ENCODE data around the gene ST6GALNAC5.
A peak's percentile ranks its signal among the peaks of the same experiment; 100 is the strongest.

Gene ST6GALNAC5

DNA sequence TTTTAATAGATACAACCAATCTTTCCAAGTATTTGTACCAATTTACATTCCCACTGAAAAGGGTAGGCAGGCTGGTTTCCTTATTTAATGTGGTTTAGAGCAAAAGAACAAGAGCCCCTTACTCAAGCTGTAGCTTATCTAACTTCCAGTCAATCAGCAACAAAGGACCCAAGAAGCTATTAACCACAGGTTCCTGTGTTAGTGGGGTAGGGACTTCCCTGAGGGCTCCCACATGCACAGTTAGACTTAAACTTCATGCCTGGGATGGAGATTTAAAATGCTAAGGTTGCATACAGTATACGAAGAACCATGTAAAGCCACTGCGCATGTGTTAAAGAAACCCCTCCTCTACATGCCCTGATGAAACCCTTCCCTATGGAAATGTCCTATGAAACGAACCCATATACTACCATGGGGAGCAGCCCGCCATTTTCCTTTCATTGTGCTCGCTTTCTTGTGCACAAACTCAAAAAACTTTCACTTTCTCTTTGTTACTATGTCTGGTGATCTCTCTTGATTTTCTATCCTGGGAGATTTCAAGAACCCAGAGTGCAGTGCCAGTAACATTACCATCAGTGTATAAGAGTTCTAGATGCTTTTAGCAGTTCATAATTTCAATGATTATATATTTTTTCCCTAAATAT is 23.3 kb upstream of the ST6GALNAC5 start:
- DNase-seq (ENCODE audit: low read depth in 1 of 2, low spot score in 1 of 2), result peak in 1 of 2 experiments; percentile 16
- TF ChIP-seq JUND (IDR thresholded peaks at IDR 0.05; ENCODE audit: low read depth), result no peak
- in situ Hi-C loops (cut with HindIII; ENCODE audit: low pct_unique_long_range_greater_than_20kb, low sequenced_read_pairs), result no loop called here

- TF ChIP-seq JUND (IDR thresholded peaks at IDR 0.05; ENCODE audit: low read depth), result no peak
- in situ Hi-C loops (cut with HindIII; ENCODE audit: low pct_unique_long_range_greater_than_20kb, low sequenced_read_pairs), result no loop called here
- DNase-seq (ENCODE audit: low read depth in 1 of 2, low spot score in 1 of 2), result no peak
These were observed 13.0 kb upstream of the ST6GALNAC5 start for GRCh38 chr1:76854255-76854654.

DNA sequence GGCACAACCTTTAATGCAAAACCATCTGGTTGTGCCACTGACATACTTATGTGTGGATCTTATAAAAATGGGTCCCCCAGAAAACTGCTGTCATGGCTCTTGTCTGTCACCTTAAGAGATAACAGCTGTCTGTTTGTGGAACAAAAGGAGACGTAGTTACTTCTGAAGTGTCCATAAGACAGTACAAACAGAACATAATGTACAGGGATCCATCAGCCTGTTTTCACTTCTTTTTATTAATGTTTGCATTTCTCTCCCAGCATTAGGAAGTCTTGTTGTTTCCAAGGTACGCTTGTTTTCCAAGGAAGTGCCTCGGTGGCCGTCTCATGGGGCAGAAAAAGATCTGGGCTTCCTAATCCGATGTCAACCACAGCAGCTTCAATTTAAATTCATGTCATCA is 11.2 kb upstream of the ST6GALNAC5 start:
- in situ Hi-C loops (cut with HindIII; ENCODE audit: low pct_unique_long_range_greater_than_20kb, low sequenced_read_pairs), result no loop called here
- TF ChIP-seq JUND (IDR thresholded peaks at IDR 0.05; ENCODE audit: low read depth), result no peak
- no peak for DNase-seq (ENCODE audit: low read depth in 1 of 2, low spot score in 1 of 2)

DNA sequence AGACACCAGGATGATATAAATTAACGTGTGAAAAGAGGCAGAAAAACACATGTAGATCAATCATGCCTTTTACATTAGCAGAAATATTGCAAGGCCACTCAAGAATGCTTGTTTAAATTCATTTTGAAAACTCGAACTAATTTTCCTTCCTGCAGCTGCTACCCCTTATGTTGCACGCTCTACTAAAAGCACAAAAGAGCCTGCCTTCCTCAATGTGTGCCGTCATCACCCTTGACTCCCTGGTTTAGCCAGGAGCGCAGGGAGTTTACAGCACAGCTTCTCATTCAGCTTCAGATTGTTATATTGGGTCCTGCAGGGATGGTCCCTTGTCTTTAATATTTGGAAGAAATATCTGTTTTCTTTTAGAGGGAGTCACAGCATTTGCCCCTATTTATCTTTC is 10.1 kb upstream of the ST6GALNAC5 start:
- no peak for DNase-seq (ENCODE audit: low read depth in 1 of 2, low spot score in 1 of 2)
- TF ChIP-seq JUND (IDR thresholded peaks at IDR 0.05; ENCODE audit: low read depth), result no peak
- in situ Hi-C loops (cut with HindIII; ENCODE audit: low pct_unique_long_range_greater_than_20kb, low sequenced_read_pairs), result no loop called here

DNA sequence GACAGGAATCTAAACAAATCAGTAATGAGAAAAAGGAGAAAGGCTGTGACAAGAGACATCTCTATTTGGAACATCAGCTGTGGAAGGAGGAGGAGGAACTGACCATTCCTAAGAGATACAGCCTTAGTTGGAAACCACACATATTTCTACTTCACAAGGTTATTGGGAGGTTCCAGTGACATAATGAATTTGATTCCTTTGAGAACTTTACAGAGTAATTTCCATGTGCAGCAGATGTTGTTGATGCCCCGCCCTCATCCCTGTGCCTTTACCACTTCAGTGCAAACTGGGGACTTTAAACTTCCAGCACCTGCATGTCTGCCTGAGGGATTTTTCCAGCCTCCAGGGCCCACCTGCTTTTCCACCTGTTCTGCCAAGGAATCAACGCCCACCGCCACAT is 9.3 kb upstream of the ST6GALNAC5 start:
- in situ Hi-C loops (cut with HindIII; ENCODE audit: low pct_unique_long_range_greater_than_20kb, low sequenced_read_pairs), result no loop called here
- DNase-seq (ENCODE audit: low read depth in 1 of 2, low spot score in 1 of 2), result no peak
- TF ChIP-seq JUND (IDR thresholded peaks at IDR 0.05; ENCODE audit: low read depth), result no peak

DNA sequence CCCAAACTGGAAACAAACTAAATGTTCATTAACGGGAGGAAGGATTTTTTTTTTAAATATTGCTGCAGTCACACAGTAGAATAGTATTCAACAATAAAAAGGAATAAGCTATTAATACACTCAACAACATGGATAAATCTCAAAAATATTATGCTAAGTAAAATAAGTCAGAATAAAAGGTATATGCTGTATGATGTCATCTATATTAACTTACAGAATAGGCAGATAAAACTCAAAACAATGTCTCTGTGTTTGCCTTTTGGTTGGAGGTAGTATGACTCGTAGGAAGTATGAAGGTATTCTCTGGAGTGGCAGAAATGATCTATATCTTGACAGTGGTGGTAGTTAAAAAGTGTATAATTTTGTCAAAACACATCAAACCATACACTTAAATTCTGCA is 6.1 kb upstream of the ST6GALNAC5 start:
- no peak for TF ChIP-seq JUND (IDR thresholded peaks at IDR 0.05; ENCODE audit: low read depth)
- DNase-seq (ENCODE audit: low read depth in 1 of 2, low spot score in 1 of 2), result no peak
- in situ Hi-C loops (cut with HindIII; ENCODE audit: low pct_unique_long_range_greater_than_20kb, low sequenced_read_pairs), result no loop called here

DNA sequence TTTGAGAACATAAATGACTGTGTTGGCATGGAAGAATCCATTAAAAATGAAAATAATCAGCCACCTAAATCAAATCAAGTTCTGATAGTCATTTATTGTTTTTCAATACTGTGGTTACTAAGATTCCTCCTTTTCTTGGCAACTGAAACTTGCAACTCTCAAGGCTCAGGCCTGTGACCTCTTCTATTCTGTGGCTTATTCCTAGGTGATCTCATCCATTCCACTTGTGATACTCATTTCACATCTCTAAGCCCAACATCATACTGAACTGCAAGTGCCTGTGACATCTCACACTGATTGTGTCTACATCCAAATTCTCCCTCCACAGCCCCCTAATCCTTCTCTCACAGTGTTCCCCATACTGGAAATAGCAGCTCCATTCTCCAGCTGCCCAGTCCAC is 4.8 kb upstream of the ST6GALNAC5 start:
- no peak for TF ChIP-seq JUND (IDR thresholded peaks at IDR 0.05; ENCODE audit: low read depth)
- DNase-seq (ENCODE audit: low read depth in 1 of 2, low spot score in 1 of 2), result no peak

GRCh38 chr1:76864383-76864782 is 2.9 kb upstream of the ST6GALNAC5 start:
- no peak for TF ChIP-seq JUND (IDR thresholded peaks at IDR 0.05; ENCODE audit: low read depth)
- in situ Hi-C loops (cut with HindIII; ENCODE audit: low pct_unique_long_range_greater_than_20kb, low sequenced_read_pairs), result no loop called here
- DNase-seq (ENCODE audit: low read depth in 1 of 2, low spot score in 1 of 2), result no peak

More for the DNA sequence above, 4.8 kb upstream of the ST6GALNAC5 start:
- in situ Hi-C loops (cut with HindIII; ENCODE audit: low pct_unique_long_range_greater_than_20kb, low sequenced_read_pairs), result no loop called here

DNA sequence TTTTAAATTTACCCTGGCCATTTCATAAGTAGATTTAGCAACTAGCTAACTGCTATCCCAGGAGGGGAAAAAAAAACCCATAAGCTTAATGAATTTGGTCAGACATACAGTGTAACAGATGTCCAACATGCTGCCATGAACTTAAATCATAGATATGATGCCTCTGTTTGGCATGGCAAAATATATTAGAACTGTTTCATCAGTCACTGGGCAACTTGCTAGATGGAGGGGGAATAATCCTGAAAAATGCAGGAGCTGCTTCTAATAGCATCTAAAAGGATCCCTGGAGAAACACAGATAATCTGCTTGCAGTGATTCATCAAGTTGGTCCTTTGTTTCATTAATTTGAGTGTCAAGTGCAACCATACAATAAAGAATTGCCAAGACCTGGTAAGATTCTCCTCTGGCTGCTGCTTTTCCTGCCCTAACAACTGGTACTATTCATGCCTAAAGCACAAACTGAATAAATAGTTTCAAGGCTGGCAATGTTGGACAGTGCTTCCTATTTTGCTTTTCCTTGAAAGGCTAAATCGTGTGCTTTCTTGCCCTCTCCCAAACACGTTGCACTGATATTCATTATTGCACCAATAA is 1.5 kb upstream of the ST6GALNAC5 start:
- DNase-seq (ENCODE audit: low read depth in 1 of 2, low spot score in 1 of 2), result no peak
- TF ChIP-seq JUND (IDR thresholded peaks at IDR 0.05; ENCODE audit: low read depth), result no peak
- in situ Hi-C loops (cut with HindIII; ENCODE audit: low pct_unique_long_range_greater_than_20kb, low sequenced_read_pairs), result no loop called here

- in situ Hi-C loops (cut with HindIII; ENCODE audit: low pct_unique_long_range_greater_than_20kb, low sequenced_read_pairs), result no loop called here
- no peak for DNase-seq (ENCODE audit: low read depth in 1 of 2, low spot score in 1 of 2)
- no peak for TF ChIP-seq JUND (IDR thresholded peaks at IDR 0.05; ENCODE audit: low read depth)
These were observed 714 bp upstream of the ST6GALNAC5 start for GRCh38 chr1:76866566-76866965.

GRCh38 chr1:76868154-76868882 is 1.0 kb downstream of the ST6GALNAC5 start:
- in situ Hi-C loops (cut with HindIII; ENCODE audit: low pct_unique_long_range_greater_than_20kb, low sequenced_read_pairs), result no loop called here
- peak in 1 of 2 experiments; percentile 14 for DNase-seq (ENCODE audit: low read depth in 1 of 2, low spot score in 1 of 2)
- no peak for TF ChIP-seq JUND (IDR thresholded peaks at IDR 0.05; ENCODE audit: low read depth)

GRCh38 chr1:76868916-76869315 is 1.6 kb downstream of the ST6GALNAC5 start:
- TF ChIP-seq JUND (IDR thresholded peaks at IDR 0.05; ENCODE audit: low read depth), result no peak
- DNase-seq (ENCODE audit: low read depth in 1 of 2, low spot score in 1 of 2), result no peak
- in situ Hi-C loops (cut with HindIII; ENCODE audit: low pct_unique_long_range_greater_than_20kb, low sequenced_read_pairs), result no loop called here

DNA sequence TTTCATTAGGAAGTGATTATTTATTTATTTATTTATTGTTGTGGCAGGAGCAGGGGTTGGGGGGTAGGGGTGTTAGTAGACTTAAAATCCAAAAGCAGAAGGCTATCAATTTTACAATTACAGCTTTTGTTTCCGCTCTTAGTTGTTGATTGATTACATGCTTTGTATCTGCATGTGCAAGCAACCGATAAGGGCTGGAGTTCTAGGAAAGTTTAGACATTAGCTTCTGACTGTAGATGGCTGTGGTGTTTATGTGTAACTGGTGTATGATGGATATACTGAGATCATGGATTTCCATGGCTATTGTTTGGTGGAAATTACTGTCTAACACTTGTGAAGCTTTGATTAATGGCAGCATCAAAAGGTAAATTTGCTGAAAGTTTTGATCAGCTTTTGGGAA is 2.8 kb downstream of the ST6GALNAC5 start:
- no peak for DNase-seq (ENCODE audit: low read depth in 1 of 2, low spot score in 1 of 2)
- TF ChIP-seq JUND (IDR thresholded peaks at IDR 0.05; ENCODE audit: low read depth), result no peak
- in situ Hi-C loops (cut with HindIII; ENCODE audit: low pct_unique_long_range_greater_than_20kb, low sequenced_read_pairs), result no loop called here

Measured in T47D (cell line).